Dendritic cell treated with granulocyte-macrophage colony-stimulating factor and Interleukin-4, amounts not matched to agents 40 ng/mL and 50 ng/mL, for 4 days (primary cell): ENCODE results near the gene ARHGEF26.

Source experiments
- H3K27ac Mint-ChIP-seq: one replicate; pipeline ENCODE4 v1.8.0; 2022; ENCODE audit warnings: mild to moderate bottlenecking, mixed read lengths
- H3K27me3 Mint-ChIP-seq: one replicate; pipeline ENCODE4 v1.8.0; 2022; ENCODE audit warnings: mild to moderate bottlenecking, mixed read lengths
- H3K36me3 Mint-ChIP-seq: one replicate; pipeline ENCODE4 v1.8.0; 2022; ENCODE audit warnings: low read depth, mixed read lengths
- H3K4me1 Mint-ChIP-seq: one replicate; pipeline ENCODE4 v1.8.0; 2022; ENCODE audit warnings: low read depth, mixed read lengths
- H3K4me3 Mint-ChIP-seq: one replicate; pipeline ENCODE4 v1.8.0; 2022; ENCODE audit warnings: mild to moderate bottlenecking, moderate library complexity, mixed read lengths
- H3K9me3 Mint-ChIP-seq: one replicate; pipeline ENCODE4 v1.8.0; 2022; ENCODE audit warnings: mixed read lengths
- intact Hi-C: fragments of 100-400 bp; cut with micrococcal nuclease; formaldehyde crosslinking; loops from one replicate; pipeline ENCODE4 v1.15.0; 2022

Gene ARHGEF26

DNA sequence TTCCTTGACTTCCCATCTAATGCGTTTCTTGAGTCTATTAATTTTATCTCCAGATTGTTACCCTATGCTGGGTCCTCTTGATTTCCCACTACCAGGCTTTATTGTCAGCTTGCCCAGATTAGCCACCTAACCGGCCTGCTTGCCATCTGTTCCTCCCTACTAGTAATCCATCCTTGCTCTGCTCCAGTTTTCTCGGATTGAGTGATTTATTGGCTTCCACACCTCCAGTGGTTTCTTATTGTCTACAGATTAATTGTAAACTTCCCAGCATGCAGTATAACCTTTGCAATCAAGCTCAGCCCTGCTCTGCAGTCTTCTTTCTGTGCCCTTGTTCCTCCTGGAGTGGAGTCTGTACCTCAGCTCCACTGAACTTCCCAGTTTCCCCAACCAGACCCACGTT is 63.4 kb downstream of the ARHGEF26 start:
- intact Hi-C loops = no loop called here
- Mint-ChIP-seq H3K36me3 (no peaks in the 10 kb centered on the region), H3K27ac (no peak overlapping the region), H3K4me1 (peaks cover 11% of the 10 kb centered on the region), H3K4me3 (no peak overlapping the region), H3K9me3 (no peaks in the 10 kb centered on the region), H3K27me3 (no peaks in the 10 kb centered on the region)

DNA sequence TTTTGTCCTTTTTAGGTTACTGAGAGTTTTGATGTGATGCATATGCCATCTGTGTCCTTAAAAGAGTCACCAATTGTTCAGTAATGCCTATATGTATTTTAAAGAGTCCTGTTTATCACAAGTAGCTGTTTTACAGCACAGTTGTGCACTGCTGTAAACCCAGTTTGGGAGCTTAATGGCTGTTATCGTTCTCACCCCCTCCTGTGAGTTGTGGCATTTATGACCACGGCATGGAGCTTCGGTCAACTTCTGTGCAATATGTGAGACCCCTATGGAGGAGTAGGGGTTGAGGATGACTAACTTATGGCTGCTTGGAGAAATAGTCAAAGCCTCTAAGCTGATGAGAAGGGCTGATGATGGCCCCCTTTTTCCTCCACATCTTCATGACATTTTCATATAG is 67.2 kb downstream of the ARHGEF26 start:
- no peaks in the 10 kb centered on the region for H3K27me3 Mint-ChIP-seq
- no peaks in the 10 kb centered on the region for H3K9me3 Mint-ChIP-seq
- intact Hi-C loops = no loop called here
- H3K4me1 Mint-ChIP-seq = peaks cover 10% of the 10 kb centered on the region
- no peaks in the 10 kb centered on the region for H3K36me3 Mint-ChIP-seq
- H3K4me3 Mint-ChIP-seq = no peak overlapping the region
- H3K27ac Mint-ChIP-seq = no peak overlapping the region

DNA sequence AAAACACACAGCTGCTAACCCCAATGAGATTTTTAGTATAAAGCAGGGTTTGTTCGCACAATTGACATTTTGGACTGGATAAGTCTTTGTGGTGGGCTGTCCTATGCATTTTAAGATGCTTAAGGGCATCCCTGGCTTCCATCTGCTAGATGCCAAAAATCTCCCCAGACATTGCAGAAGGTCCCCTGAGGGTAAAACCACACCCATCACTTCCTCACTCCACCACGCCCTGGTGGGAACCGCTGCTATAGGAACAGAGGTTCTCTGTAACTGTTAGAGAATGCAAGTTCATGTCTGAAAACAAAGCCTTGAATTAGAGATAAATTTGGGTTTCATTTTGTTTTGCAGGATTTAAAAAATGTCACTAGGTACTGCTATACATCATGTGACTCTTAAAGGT is 67.7 kb downstream of the ARHGEF26 start:
- Mint-ChIP-seq H3K27ac (no peak overlapping the region), H3K9me3 (no peaks in the 10 kb centered on the region), H3K4me1 (peaks cover 10% of the 10 kb centered on the region), H3K27me3 (no peaks in the 10 kb centered on the region), H3K4me3 (no peak overlapping the region), H3K36me3 (no peaks in the 10 kb centered on the region)
- intact Hi-C loops = no loop called here

GRCh38 chr3:154191520-154191919 is 70.3 kb downstream of the ARHGEF26 start:
- intact Hi-C loops = no loop called here
- Mint-ChIP-seq H3K27ac (no peak overlapping the region), H3K9me3 (no peaks in the 10 kb centered on the region), H3K36me3 (no peaks in the 10 kb centered on the region), H3K27me3 (no peaks in the 10 kb centered on the region), H3K4me1 (peaks cover 19% of the 10 kb centered on the region), H3K4me3 (no peak overlapping the region)

DNA sequence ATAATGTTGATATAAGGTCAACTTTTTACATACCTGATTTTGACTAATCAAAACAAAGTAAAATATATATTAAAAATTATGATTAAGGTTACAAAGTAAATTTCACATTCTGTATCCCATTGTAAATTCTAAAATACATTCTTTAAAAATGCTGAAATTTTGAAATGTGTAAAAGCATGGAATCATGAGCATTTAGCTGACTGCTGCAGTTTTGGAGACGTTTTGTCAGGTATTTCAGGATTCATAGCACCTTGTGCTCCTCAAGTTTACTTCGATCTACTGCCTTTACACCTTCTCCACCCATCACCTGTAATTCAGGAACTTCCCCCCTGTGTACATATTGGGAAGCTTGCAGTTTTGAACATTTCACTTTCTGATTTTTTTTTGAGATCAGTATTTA is 71.0 kb downstream of the ARHGEF26 start:
- H3K9me3 Mint-ChIP-seq = no peaks in the 10 kb centered on the region
- peaks cover 19% of the 10 kb centered on the region for H3K4me1 Mint-ChIP-seq
- H3K27ac Mint-ChIP-seq = no peak overlapping the region
- H3K4me3 Mint-ChIP-seq = no peak overlapping the region
- intact Hi-C loops = no loop called here
- no peaks in the 10 kb centered on the region for H3K36me3 Mint-ChIP-seq
- no peaks in the 10 kb centered on the region for H3K27me3 Mint-ChIP-seq

DNA sequence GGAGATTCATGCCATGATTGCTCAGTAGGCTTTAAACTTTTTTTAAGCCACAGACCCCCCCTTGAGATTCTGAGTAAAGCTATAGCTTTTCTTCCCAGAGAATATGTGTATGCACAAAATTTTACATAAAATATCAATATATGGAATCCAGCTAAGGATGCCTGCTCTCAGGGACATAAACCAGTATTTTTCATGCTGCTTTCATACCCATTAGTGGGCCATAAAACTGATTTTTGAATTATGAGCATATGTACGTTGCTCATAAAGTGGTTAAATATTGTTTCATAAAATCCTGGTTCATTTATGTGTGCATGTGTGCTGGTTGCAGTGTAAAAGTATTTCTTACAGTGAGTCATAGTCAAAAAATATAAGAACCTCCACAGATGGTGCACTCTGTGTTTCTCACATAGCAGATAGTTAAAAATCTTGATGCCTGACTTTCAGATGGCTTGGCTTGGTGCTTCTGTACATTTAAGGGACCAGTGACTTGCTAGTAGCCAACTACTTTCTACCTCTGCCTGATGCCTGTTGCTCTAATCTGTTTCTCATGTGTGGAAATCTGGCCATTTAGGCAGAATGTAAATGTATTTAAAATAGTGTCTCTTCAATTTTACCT is 71.9 kb downstream of the ARHGEF26 start:
- Mint-ChIP-seq H3K27ac (no peak overlapping the region), H3K4me3 (no peak overlapping the region), H3K4me1 (peaks cover 19% of the 10 kb centered on the region), H3K9me3 (no peaks in the 10 kb centered on the region), H3K36me3 (no peaks in the 10 kb centered on the region), H3K27me3 (no peaks in the 10 kb centered on the region)
- intact Hi-C loops = no loop called here

GRCh38 chr3:154194877-154195276 is 73.7 kb downstream of the ARHGEF26 start:
- H3K9me3 Mint-ChIP-seq = no peaks in the 10 kb centered on the region
- no peaks in the 10 kb centered on the region for H3K36me3 Mint-ChIP-seq
- peaks cover 9% of the 10 kb centered on the region for H3K4me1 Mint-ChIP-seq
- no peak overlapping the region for H3K4me3 Mint-ChIP-seq
- no peaks in the 10 kb centered on the region for H3K27me3 Mint-ChIP-seq
- intact Hi-C loops = no loop called here
- no peak overlapping the region for H3K27ac Mint-ChIP-seq

DNA sequence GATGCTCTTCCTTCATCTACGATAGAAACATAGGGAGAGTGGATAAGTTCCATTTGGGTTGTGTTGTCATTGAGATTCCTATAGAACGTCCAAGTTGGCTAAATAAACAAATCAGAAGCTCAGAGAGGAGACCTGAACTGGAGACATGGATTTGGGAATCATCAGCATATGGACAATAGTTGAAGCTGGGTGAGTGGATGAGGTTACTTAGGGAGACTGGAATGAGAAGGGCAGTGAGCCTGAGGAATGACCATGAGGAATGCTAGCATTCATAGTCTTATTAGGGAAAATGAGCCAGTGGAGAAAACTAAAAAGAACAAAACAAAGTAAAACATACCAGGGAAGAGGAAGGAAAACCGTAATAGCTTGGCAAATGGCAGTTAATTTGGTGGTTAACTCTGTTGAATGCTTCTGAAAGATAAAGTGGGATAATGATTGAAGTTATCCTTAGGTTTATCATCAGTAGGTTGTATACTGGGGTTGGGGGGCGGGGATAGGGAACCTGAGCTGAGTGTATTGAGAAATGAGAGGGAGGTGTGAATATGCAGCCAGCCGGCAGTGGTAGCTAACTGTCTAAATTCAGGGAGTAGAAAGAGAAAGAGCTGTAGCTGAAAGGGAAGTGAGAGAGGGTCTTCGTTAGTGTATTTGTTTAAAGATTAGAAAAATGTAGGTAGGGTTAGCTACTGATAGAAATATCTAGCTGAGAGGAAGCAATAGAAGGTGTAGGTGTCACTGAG is 74.6 kb downstream of the ARHGEF26 start:
- Mint-ChIP-seq H3K4me1 (peaks cover 9% of the 10 kb centered on the region), H3K4me3 (no peak overlapping the region), H3K27me3 (no peaks in the 10 kb centered on the region), H3K9me3 (no peaks in the 10 kb centered on the region), H3K27ac (no peak overlapping the region), H3K36me3 (no peaks in the 10 kb centered on the region)
- intact Hi-C loops = no loop called here

- no peak overlapping the region for H3K4me3 Mint-ChIP-seq
- no peaks in the 10 kb centered on the region for H3K36me3 Mint-ChIP-seq
- intact Hi-C loops = no loop called here
- no peaks in the 10 kb centered on the region for H3K27me3 Mint-ChIP-seq
- no peak overlapping the region for H3K27ac Mint-ChIP-seq
- peaks cover 9% of the 10 kb centered on the region for H3K4me1 Mint-ChIP-seq
- no peaks in the 10 kb centered on the region for H3K9me3 Mint-ChIP-seq
Measured at GRCh38 chr3:154197751-154198150, 76.6 kb downstream of the ARHGEF26 start.

GRCh38 chr3:154209499-154209898 is 88.3 kb downstream of the ARHGEF26 start:
- intact Hi-C loops = no loop called here
- Mint-ChIP-seq H3K9me3 (peaks cover 31% of the 10 kb centered on the region), H3K4me1 (no peaks in the 10 kb centered on the region), H3K27ac (no peak overlapping the region), H3K4me3 (no peak overlapping the region), H3K36me3 (no peaks in the 10 kb centered on the region), H3K27me3 (no peaks in the 10 kb centered on the region)

- Mint-ChIP-seq H3K9me3 (peaks cover 18% of the 10 kb centered on the region), H3K36me3 (no peaks in the 10 kb centered on the region), H3K4me1 (no peaks in the 10 kb centered on the region), H3K27ac (no peak overlapping the region), H3K4me3 (no peak overlapping the region), H3K27me3 (no peaks in the 10 kb centered on the region)
- intact Hi-C loops = no loop called here
Measured at GRCh38 chr3:154210986-154211385, 89.8 kb downstream of the ARHGEF26 start.

- no peaks in the 10 kb centered on the region for H3K36me3 Mint-ChIP-seq
- intact Hi-C loops = no loop called here
- H3K4me1 Mint-ChIP-seq = no peaks in the 10 kb centered on the region
- no peak overlapping the region for H3K27ac Mint-ChIP-seq
- H3K4me3 Mint-ChIP-seq = no peak overlapping the region
- no peaks in the 10 kb centered on the region for H3K27me3 Mint-ChIP-seq
- peaks cover 3% of the 10 kb centered on the region for H3K9me3 Mint-ChIP-seq
Measured at GRCh38 chr3:154214306-154214705, 93.1 kb downstream of the ARHGEF26 start.

- no peaks in the 10 kb centered on the region for H3K36me3 Mint-ChIP-seq
- no peak overlapping the region for H3K4me3 Mint-ChIP-seq
- no peak overlapping the region for H3K27ac Mint-ChIP-seq
- no peaks in the 10 kb centered on the region for H3K9me3 Mint-ChIP-seq
- no peaks in the 10 kb centered on the region for H3K4me1 Mint-ChIP-seq
- H3K27me3 Mint-ChIP-seq = no peaks in the 10 kb centered on the region
- intact Hi-C loops = no loop called here
Measured at GRCh38 chr3:154217671-154218070, 96.5 kb downstream of the ARHGEF26 start.

GRCh38 chr3:154218728-154219127 is 97.5 kb downstream of the ARHGEF26 start:
- Mint-ChIP-seq H3K27ac (no peak overlapping the region), H3K27me3 (no peaks in the 10 kb centered on the region), H3K9me3 (no peaks in the 10 kb centered on the region), H3K36me3 (no peaks in the 10 kb centered on the region), H3K4me3 (no peak overlapping the region), H3K4me1 (no peaks in the 10 kb centered on the region)
- intact Hi-C loops = no loop called here

DNA sequence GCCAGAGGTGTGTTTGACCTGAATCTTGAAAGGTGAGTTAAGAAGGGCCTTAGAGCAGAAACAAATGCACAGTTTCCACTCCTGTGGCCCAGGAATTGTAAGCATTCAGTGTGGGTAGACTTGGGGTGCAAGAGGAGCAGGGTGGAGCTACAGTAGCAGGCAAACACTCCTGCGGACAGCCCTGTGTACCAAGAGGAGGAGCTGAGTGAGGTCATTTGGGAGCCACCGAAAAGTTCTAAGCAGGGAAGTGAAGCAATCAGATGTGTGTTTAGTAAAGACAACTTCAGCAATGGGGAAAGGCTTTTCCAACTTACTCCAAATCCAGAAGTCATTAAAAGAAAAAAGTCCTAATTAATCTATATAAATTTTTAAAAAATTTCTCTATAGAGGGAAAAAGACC is 99.3 kb downstream of the ARHGEF26 start:
- Mint-ChIP-seq H3K27me3 (no peaks in the 10 kb centered on the region), H3K36me3 (no peaks in the 10 kb centered on the region), H3K27ac (no peak overlapping the region), H3K4me3 (no peak overlapping the region), H3K4me1 (no peaks in the 10 kb centered on the region), H3K9me3 (no peaks in the 10 kb centered on the region)
- intact Hi-C loops = no loop called here
